Measurements from ENCODE around the gene MRPS23.
A peak's percentile ranks its signal among the peaks of the same experiment; 100 is the strongest.

MRPS23 gene

DNA sequence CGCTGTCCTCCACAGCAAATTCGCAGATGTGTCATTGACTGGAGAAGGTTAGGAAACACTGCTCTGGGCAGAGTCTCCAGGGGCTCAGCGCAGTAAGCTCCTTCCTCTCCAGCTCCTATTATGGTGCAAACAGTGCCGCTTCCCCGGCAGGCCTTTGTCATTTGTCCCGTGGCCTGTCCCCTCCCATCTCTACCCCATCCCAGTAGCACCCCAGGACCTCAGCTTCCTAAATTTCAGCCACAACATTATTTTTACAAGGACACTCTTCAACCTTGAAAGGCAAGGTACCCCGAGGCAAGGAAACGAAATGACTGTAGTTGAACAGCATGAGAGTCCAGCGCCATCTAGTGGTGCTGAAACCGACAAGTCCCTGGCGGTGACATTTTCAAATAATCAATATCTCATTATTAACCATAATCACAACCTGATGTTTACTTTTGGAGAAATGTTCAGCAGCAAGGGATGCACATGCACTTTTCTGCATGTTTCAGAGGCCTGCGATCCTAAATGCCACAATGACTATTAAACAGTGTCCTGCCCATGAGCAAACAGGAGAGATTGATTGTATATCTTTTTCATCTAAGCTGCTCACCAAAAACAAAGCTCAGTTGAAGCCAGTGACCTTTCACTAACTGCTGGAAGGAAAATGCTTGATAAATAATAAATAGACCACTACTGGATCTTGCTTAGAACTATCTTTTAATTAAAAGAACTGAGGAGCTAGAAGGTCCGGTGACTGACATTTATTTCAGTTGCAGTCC, 16.5 kb downstream of the MRPS23 start:
- TF ChIP-seq, protein P1, sequence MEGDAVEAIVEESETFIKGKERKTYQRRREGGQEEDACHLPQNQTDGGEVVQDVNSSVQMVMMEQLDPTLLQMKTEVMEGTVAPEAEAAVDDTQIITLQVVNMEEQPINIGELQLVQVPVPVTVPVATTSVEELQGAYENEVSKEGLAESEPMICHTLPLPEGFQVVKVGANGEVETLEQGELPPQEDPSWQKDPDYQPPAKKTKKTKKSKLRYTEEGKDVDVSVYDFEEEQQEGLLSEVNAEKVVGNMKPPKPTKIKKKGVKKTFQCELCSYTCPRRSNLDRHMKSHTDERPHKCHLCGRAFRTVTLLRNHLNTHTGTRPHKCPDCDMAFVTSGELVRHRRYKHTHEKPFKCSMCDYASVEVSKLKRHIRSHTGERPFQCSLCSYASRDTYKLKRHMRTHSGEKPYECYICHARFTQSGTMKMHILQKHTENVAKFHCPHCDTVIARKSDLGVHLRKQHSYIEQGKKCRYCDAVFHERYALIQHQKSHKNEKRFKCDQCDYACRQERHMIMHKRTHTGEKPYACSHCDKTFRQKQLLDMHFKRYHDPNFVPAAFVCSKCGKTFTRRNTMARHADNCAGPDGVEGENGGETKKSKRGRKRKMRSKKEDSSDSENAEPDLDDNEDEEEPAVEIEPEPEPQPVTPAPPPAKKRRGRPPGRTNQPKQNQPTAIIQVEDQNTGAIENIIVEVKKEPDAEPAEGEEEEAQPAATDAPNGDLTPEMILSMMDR (IDR thresholded peaks at IDR 0.05): peak; percentile 98

DNA sequence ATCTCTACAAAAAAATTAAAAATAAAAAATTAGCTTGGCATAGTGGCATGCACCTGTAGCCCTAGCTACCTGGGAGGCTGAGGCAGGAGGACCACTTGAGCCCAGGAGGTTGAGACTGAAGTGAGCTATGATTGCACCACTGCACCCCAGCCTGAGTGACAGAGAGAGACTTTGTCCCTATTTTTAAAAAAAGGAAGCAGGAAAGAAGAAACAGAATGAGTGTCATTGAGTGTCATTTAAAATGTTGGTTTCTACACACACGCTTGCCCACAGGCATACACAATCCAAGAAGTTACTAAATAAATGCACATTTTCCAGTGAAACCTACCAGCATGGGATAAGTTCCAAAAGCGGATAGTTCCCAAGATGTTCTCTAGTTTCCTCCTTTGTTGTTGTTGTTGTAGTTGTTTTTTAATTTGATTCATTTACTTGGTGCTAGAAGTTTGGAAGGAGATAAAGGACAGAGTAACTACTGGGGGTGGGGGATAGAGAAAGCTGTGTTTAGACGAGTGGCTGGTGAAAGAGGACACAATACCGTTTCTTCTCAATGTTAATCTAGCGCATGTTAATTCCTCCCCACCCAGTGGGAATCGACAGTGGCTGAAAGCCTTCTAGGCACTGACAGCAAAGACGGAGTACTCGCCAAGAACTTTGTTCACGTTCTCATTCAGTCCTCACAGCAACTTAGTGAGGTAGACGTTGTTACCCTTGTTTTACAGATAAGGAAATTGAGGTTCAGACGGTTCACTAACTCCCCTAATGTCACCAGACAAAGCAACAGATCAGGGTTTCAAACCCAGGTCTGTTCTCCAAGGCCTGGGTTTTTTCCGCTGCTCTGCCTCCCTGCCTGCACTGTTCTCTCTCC, 17.3 kb downstream of the MRPS23 start:
- TF ChIP-seq, protein P1 (IDR thresholded peaks at IDR 0.05): no peak

DNA sequence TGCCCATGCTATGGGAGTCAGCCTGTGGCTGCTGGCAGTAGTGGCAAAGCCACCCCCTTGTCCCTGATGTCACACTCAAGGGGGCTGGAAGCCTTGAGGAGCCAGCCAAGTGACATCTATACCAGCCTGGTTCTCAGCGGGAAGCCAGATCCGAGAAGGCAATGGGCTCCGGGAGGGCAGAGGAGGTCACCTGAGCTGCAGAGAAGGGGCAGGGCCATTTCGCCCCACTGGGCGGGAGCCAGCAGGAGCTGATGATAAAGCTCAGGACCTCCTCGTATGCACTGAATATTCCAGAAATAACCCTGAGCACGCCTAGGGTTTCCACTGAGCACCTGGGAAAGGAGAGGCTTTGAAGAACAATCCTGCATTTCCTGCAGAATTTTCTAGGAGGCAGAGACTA, 19.0 kb downstream of the MRPS23 start:
- TF ChIP-seq, protein P1 (IDR thresholded peaks at IDR 0.05): no peak

DNA sequence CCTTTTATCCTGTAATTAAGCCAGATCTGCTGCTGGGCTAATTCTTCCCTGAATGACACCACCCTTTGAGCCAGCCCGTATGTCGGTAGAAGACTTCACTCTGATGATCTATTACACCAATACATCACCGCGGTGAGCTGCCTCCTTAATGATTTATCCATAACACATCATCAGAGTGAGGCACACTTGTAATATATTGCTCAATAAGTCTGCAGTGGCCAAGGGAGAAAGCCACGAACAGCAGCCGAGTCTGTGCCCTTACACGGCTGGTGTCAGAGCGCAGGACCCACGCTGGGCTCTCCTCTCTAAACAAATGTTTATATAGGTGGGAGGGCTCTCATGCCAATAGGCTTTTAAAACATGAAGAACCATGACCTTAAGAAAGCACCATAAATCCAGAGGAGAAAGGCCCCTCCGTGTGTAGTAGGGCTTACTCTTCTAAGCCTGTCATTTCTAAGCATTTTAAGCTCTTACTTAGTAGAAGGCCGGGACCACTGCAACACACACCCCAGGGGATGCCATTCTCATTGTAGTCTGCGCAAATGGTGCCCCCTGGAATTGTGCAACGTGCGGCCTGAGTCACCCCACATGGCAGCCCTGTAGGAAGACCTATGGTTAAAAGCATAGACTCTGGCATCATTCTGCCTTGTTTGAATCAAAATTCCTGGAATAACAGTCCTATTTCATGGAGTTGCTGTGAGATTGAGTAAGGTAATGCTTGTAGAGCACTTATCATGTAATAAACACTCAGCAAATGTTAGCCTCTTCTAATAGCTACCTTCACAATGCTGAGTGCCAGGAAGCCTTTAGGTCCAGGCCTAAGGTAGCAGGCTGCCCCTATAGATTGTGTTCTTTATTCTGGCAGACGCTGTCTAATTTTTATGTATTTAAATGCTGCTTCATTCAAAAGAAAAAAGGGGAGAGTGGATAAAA, 26.1 kb downstream of the MRPS23 start:
- TF ChIP-seq, protein P1 (IDR thresholded peaks at IDR 0.05): no peak

DNA sequence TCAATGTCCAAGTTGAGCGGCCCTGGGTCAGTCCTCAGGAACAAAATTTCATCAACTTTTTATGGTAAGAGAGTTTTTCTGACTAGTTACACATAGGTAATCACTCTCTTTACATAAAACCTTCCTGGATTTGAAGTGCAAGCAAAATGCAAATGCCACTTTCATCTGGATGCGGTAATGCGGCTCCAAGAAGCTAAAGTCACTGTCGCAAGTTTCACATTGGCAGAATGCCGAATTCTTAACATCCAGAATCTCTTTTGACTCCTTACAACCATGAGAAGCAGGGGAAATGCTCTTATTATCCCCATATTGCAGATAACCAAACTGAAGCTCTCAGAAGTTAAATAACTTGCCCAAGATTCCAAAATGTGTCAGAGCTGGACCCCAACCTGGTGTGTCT, 30.0 kb downstream of the MRPS23 start:
- TF ChIP-seq, protein P1 (IDR thresholded peaks at IDR 0.05): no peak

DNA sequence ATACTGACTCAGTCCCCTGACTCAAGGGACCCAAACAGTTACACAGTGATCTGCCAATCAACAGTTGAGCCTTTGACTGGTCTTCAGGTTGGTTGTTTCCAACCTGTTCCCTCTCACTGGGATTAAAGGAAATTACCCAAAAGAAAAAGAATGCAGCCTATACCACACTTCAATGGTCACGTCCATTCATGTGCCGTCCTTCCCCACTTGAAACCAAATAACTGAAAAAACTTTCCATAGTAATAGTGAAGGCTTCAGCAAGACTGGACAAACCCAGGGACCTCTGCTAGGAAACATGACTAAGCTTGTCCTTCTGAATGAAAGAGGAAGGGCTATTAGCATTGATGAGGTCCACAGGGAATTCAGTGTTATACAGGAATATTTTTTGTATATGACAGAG, 30.6 kb downstream of the MRPS23 start:
- TF ChIP-seq, protein P1 (IDR thresholded peaks at IDR 0.05): no peak

DNA sequence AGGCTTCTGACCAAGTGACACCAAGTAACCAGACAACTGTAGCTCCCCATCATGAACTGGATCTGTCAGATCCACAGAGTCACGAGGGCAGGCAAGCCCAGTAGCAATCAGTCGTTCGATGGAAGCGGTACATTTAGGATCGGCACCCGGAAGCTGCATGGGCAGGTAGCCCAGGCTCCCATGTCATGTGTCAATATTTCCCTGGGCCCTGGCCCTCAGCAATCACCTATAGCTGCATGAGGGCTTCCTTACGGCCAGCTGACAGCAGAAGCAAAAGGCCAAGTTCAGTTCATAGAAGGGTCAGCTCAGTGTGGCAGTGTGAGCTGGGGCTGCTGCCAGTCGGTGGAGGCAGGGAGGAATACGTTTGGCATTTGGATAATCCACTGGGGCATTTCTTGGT, 31.8 kb downstream of the MRPS23 start:
- TF ChIP-seq, protein P1 (IDR thresholded peaks at IDR 0.05): no peak
